HuH-7.5 (cell line): Measurements from ENCODE around the gene SATB2.
A peak's percentile ranks its signal among the peaks of the same experiment; 100 is the strongest.

Experiments used
- DNase-seq: peaks from one replicate; pipeline ENCODE4 v3.0.0; 2011; ENCODE audit warnings: low spot score

SATB2 gene

GRCh38 chr2:199465988-199466691 lies 8.4 kb upstream of the SATB2 start:
- no peak for DNase-seq

GRCh38 chr2:199465390-199465789 lies 7.7 kb upstream of the SATB2 start:
- DNase-seq = no peak

GRCh38 chr2:199464606-199465352 lies 7.0 kb upstream of the SATB2 start:
- DNase-seq = no peak

GRCh38 chr2:199463708-199464605 lies 6.2 kb upstream of the SATB2 start:
- peak; percentile 80 for DNase-seq

GRCh38 chr2:199462956-199463692 lies 5.4 kb upstream of the SATB2 start:
- DNase-seq = peak; percentile 95

GRCh38 chr2:199462347-199462955 lies 4.7 kb upstream of the SATB2 start:
- DNase-seq = no peak

GRCh38 chr2:199461711-199462346 lies 4.1 kb upstream of the SATB2 start:
- no peak for DNase-seq

- DNase-seq = no peak
Measured at GRCh38 chr2:199460846-199461710, 3.3 kb upstream of the SATB2 start.

GRCh38 chr2:199460101-199460671 lies 2.4 kb upstream of the SATB2 start:
- no peak for DNase-seq

- peak; percentile 87 for DNase-seq
Measured at GRCh38 chr2:199459286-199460100, 1.8 kb upstream of the SATB2 start.

- DNase-seq = no peak
Measured at GRCh38 chr2:199458806-199459285, 1.1 kb upstream of the SATB2 start.

GRCh38 chr2:199458009-199458805 lies 468 bp upstream of the SATB2 start:
- no peak for DNase-seq

GRCh38 chr2:199456383-199457146 lies 1.2 kb downstream of the SATB2 start:
- DNase-seq = no peak

GRCh38 chr2:199455545-199456382 lies 2.0 kb downstream of the SATB2 start:
- peak; percentile 74 for DNase-seq

GRCh38 chr2:199455210-199455544 lies 2.6 kb downstream of the SATB2 start:
- DNase-seq = no peak

- no peak for DNase-seq
Measured at GRCh38 chr2:199452991-199453379, 4.8 kb downstream of the SATB2 start.
